ENCODE results near the gene CPS1. TPM values are rescaled to one million over a fixed set of nuclear protein-coding genes. Genes with fewer than 3 reads are reported as not detected.

The CPS1 gene
- total RNA-seq, 1 experiment from 2014 or later: 0.84 TPM

DNA sequence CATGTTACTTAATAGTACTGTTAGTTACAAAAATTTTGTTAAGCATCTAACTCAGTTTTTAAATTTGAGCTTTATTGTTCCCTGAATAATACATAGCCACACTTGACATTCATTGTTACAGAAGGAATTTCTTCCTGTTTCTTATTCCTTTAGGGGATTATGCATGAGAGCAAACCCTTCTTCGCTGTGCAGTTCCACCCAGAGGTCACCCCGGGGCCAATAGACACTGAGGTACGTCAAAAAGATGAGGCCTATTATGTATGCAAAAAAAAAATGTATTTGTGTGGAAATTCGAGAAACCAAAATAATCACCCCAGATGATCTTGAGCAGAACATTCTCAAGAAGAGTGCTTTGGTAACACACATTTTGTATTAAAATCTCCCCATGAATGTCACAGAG is 36.3 kb downstream of the CPS1 start:
- intact Hi-C loops (cut with micrococcal nuclease; ENCODE audit: unreplicated experiment): no loop called here
- no peaks in the 10 kb centered on the region for H3K4me1 ChIP-seq
- ChIA-PET POLR2A (no interaction called here), CTCF (no interaction called here)
- no peaks in the 10 kb centered on the region for H3K27me3 ChIP-seq (replicated peaks; ENCODE audit: control insufficient read depth, insufficient read depth, low read length)
- H3K27ac Mint-ChIP-seq (ENCODE audit: unreplicated experiment): no peak overlapping the region
- TF ChIP-seq CTCF (IDR thresholded peaks at IDR 0.05; ENCODE audit: insufficient read depth in 1 of 2, low read depth in 1 of 2, low read length in 1 of 2, severe bottlenecking in 1 of 2, unreplicated experiment in 1 of 2): no peak
- no peaks in the 10 kb centered on the region for H3K27me3 Mint-ChIP-seq (ENCODE audit: insufficient read depth, unreplicated experiment)
- no peak overlapping the region for H3K4me3 ChIP-seq (ENCODE audit: low read depth, low read length)
- no TSS peak for BruUV-seq (replicated peaks)
- no peak overlapping the region for H3K4me3 Mint-ChIP-seq (ENCODE audit: unreplicated experiment)
- no peaks in the 10 kb centered on the region for H3K9me3 Mint-ChIP-seq (ENCODE audit: unreplicated experiment)
- no peaks in the 10 kb centered on the region for H3K36me3 Mint-ChIP-seq (ENCODE audit: insufficient read depth, unreplicated experiment)
- no peaks in the 10 kb centered on the region for H3K9me3 ChIP-seq
- H3K4me1 Mint-ChIP-seq (ENCODE audit: low read depth, unreplicated experiment): no peaks in the 10 kb centered on the region
- no peak for DNase-seq
- H3K36me3 ChIP-seq (ENCODE audit: control insufficient read depth, insufficient read depth, low read length): no peaks in the 10 kb centered on the region

GRCh38 chr2:210593166-210593565 is 36.8 kb downstream of the CPS1 start:
- no peaks in the 10 kb centered on the region for H3K4me1 ChIP-seq

DNA sequence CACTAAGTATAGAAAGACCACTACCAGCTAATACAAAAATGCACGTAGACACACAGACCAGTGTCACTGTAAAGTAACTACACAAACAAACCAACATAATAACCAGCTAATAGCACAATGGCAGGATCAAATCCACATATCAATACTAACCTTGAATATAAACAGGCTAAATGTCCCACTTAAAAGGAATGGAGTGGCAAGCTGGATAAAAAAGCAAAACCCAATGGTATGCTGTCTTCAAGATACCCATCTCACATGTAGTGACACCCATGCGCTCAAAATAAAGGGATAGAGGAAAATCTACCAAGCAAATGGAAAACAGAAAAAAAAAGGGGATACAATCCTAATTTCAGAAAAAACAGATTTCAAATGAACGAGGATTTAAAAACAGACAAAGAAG is 41.8 kb downstream of the CPS1 start:
- H3K27ac Mint-ChIP-seq (ENCODE audit: unreplicated experiment): no peak overlapping the region
- CTCF ChIA-PET: no interaction called here

More at GRCh38 chr2:210593166-210593565, 36.8 kb downstream of the CPS1 start:
- ChIA-PET CTCF (no interaction called here), POLR2A (no interaction called here)
- Mint-ChIP-seq H3K27me3 (ENCODE audit: insufficient read depth, unreplicated experiment) (no peaks in the 10 kb centered on the region), H3K4me1 (ENCODE audit: low read depth, unreplicated experiment) (no peaks in the 10 kb centered on the region), H3K9me3 (ENCODE audit: unreplicated experiment) (no peaks in the 10 kb centered on the region), H3K36me3 (ENCODE audit: insufficient read depth, unreplicated experiment) (no peaks in the 10 kb centered on the region), H3K4me3 (ENCODE audit: unreplicated experiment) (no peak overlapping the region), H3K27ac (ENCODE audit: unreplicated experiment) (no peak overlapping the region)
- DNase-seq: no peak
- intact Hi-C loops (cut with micrococcal nuclease; ENCODE audit: unreplicated experiment): no loop called here
- Histone ChIP-seq H3K27me3 (replicated peaks; ENCODE audit: control insufficient read depth, insufficient read depth, low read length) (no peaks in the 10 kb centered on the region), H3K4me3 (ENCODE audit: low read depth, low read length) (no peak overlapping the region), H3K9me3 (no peaks in the 10 kb centered on the region), H3K36me3 (ENCODE audit: control insufficient read depth, insufficient read depth, low read length) (no peaks in the 10 kb centered on the region)
- BruUV-seq (replicated peaks): no TSS peak
- TF ChIP-seq CTCF (IDR thresholded peaks at IDR 0.05; ENCODE audit: insufficient read depth in 1 of 2, low read depth in 1 of 2, low read length in 1 of 2, severe bottlenecking in 1 of 2, unreplicated experiment in 1 of 2): no peak

More for the DNA sequence above, 41.8 kb downstream of the CPS1 start:
- Mint-ChIP-seq H3K9me3 (ENCODE audit: unreplicated experiment) (no peaks in the 10 kb centered on the region), H3K36me3 (ENCODE audit: insufficient read depth, unreplicated experiment) (no peaks in the 10 kb centered on the region), H3K27me3 (ENCODE audit: insufficient read depth, unreplicated experiment) (no peaks in the 10 kb centered on the region), H3K4me1 (ENCODE audit: low read depth, unreplicated experiment) (no peaks in the 10 kb centered on the region), H3K4me3 (ENCODE audit: unreplicated experiment) (no peak overlapping the region)
- no TSS peak for BruUV-seq (replicated peaks)
- Histone ChIP-seq H3K36me3 (ENCODE audit: control insufficient read depth, insufficient read depth, low read length) (no peaks in the 10 kb centered on the region), H3K4me1 (no peaks in the 10 kb centered on the region), H3K4me3 (ENCODE audit: low read depth, low read length) (no peak overlapping the region), H3K9me3 (no peaks in the 10 kb centered on the region), H3K27me3 (replicated peaks; ENCODE audit: control insufficient read depth, insufficient read depth, low read length) (no peaks in the 10 kb centered on the region)
- intact Hi-C loops (cut with micrococcal nuclease; ENCODE audit: unreplicated experiment): no loop called here
- POLR2A ChIA-PET: no interaction called here
- DNase-seq: no peak
- TF ChIP-seq CTCF (IDR thresholded peaks at IDR 0.05; ENCODE audit: insufficient read depth in 1 of 2, low read depth in 1 of 2, low read length in 1 of 2, severe bottlenecking in 1 of 2, unreplicated experiment in 1 of 2): no peak

Measured in Caco-2 (cell line).